ENCODE results near the gene NFATC2.
"Not testable (repeated sequence)": the region's sequence is repeated elsewhere in the genome, so short reads cannot be mapped to it uniquely, and the experiment has no call there.

NFATC2 gene

GRCh38 chr20:51569815-51570738 is 27.6 kb upstream of the NFATC2 start:
- no peak overlapping the region for H3K4me3 ChIP-seq (ENCODE audit: low read depth, low read length)
- DNase-seq (ENCODE audit: low read depth) = no peak
- TF ChIP-seq CTCF (IDR thresholded peaks at IDR 0.05; ENCODE audit: control insufficient read depth, extremely low read depth, insufficient read depth) = no peak

- H3K4me3 ChIP-seq (ENCODE audit: low read depth, low read length); DNase-seq (ENCODE audit: low read depth): not testable (repeated sequence)
These were observed 26.0 kb upstream of the NFATC2 start for GRCh38 chr20:51568533-51568932.

- TF ChIP-seq CTCF (IDR thresholded peaks at IDR 0.05; ENCODE audit: control insufficient read depth, extremely low read depth, insufficient read depth) = no peak
- no peak for DNase-seq (ENCODE audit: low read depth)
- H3K4me3 ChIP-seq (ENCODE audit: low read depth, low read length) = no peak overlapping the region
These were observed 25.1 kb upstream of the NFATC2 start for GRCh38 chr20:51567622-51568021.

- no peak overlapping the region for H3K4me3 ChIP-seq (ENCODE audit: low read depth, low read length)
- TF ChIP-seq CTCF (IDR thresholded peaks at IDR 0.05; ENCODE audit: control insufficient read depth, extremely low read depth, insufficient read depth) = no peak
- DNase-seq (ENCODE audit: low read depth) = no peak
These were observed 24.1 kb upstream of the NFATC2 start for GRCh38 chr20:51566594-51566993.

GRCh38 chr20:51565298-51566144 is 23.0 kb upstream of the NFATC2 start:
- DNase-seq (ENCODE audit: low read depth) = no peak
- no peak overlapping the region for H3K4me3 ChIP-seq (ENCODE audit: low read depth, low read length)

GRCh38 chr20:51563486-51564332 is 21.2 kb upstream of the NFATC2 start:
- TF ChIP-seq CTCF (IDR thresholded peaks at IDR 0.05; ENCODE audit: control insufficient read depth, extremely low read depth, insufficient read depth) = no peak
- DNase-seq (ENCODE audit: low read depth) = no peak

More at GRCh38 chr20:51565298-51566144, 23.0 kb upstream of the NFATC2 start:
- no peak for TF ChIP-seq CTCF (IDR thresholded peaks at IDR 0.05; ENCODE audit: control insufficient read depth, extremely low read depth, insufficient read depth)

More at GRCh38 chr20:51563486-51564332, 21.2 kb upstream of the NFATC2 start:
- no peak overlapping the region for H3K4me3 ChIP-seq (ENCODE audit: low read depth, low read length)

Data from LNCaP clone FGC (cell line).